HEK293 (cell line): ENCODE results near the gene ANKS6.

Experiments
- GLIS1 ChIP-seq: fragments of 450-650 bp; formaldehyde crosslinking; IDR thresholded peaks from 2 replicates; pipeline ENCODE4 v1.5.1; 2016; ENCODE audit warnings: missing biosample characterization, missing genetic modification characterization
- KLF8 ChIP-seq: fragments of 450-650 bp; formaldehyde crosslinking; IDR thresholded peaks from 2 replicates; pipeline ENCODE4 v1.5.1; 2016; ENCODE audit warnings: missing biosample characterization, missing genetic modification characterization
- MYNN ChIP-seq: fragments of 450-650 bp; formaldehyde crosslinking; IDR thresholded peaks from 2 replicates; pipeline ENCODE4 v1.5.1; 2016; ENCODE audit warnings: missing biosample characterization, missing genetic modification characterization, borderline replicate concordance
- ZBTB7A ChIP-seq: fragments of 450-650 bp; formaldehyde crosslinking; IDR thresholded peaks from 2 replicates; pipeline ENCODE4 v1.5.1; 2016; ENCODE audit warnings: low read depth, missing biosample characterization, missing genetic modification characterization
- ZNF10 ChIP-seq: fragments of 450-650 bp; formaldehyde crosslinking; IDR thresholded peaks from 2 replicates; pipeline ENCODE4 v1.5.1; 2017; ENCODE audit warnings: missing biosample characterization, missing genetic modification characterization
- ZNF211 ChIP-seq: fragments of 450-650 bp; formaldehyde crosslinking; IDR thresholded peaks from 2 replicates; pipeline ENCODE4 v1.5.1; 2016; ENCODE audit warnings: low read depth, missing biosample characterization, missing genetic modification characterization
- ZNF24 ChIP-seq: fragments of 450-650 bp; formaldehyde crosslinking; IDR thresholded peaks from 2 replicates; pipeline ENCODE4 v1.5.1; 2016; ENCODE audit warnings: missing biosample characterization, missing genetic modification characterization
- ZNF274 ChIP-seq, 2 experiments: fragments of 200-500 bp in 1 of 2; fragments of 450-650 bp in 1 of 2; sonication (Bioruptor generic) in 1 of 2; formaldehyde crosslinking in 1 of 2; IDR thresholded peaks; 2 replicates each; pipeline versions ENCODE4 v1.5.1 to v1.6.1; 2014 to 2016; ENCODE audit warnings: borderline replicate concordance in 1 of 2, inconsistent platforms in 1 of 2, low read length in 1 of 2, missing biosample characterization in 1 of 2, missing genetic modification characterization in 1 of 2
- TF ChIP-seq, protein P1 (sequence below): fragments of 450-650 bp; formaldehyde crosslinking; IDR thresholded peaks from 2 replicates; pipeline ENCODE4 v1.5.1; 2016; ENCODE audit warnings: missing biosample characterization, missing genetic modification characterization
- TF ChIP-seq, protein P2 (sequence below): fragments of 450-650 bp; formaldehyde crosslinking; IDR thresholded peaks from 2 replicates; pipeline ENCODE4 v1.5.1; 2016; ENCODE audit warnings: missing biosample characterization, missing genetic modification characterization
- TF ChIP-seq, protein P3 (sequence below): fragments of 450-650 bp; formaldehyde crosslinking; IDR thresholded peaks from 2 replicates; pipeline ENCODE4 v1.5.1; 2016; ENCODE audit warnings: missing biosample characterization, missing genetic modification characterization

DNA sequence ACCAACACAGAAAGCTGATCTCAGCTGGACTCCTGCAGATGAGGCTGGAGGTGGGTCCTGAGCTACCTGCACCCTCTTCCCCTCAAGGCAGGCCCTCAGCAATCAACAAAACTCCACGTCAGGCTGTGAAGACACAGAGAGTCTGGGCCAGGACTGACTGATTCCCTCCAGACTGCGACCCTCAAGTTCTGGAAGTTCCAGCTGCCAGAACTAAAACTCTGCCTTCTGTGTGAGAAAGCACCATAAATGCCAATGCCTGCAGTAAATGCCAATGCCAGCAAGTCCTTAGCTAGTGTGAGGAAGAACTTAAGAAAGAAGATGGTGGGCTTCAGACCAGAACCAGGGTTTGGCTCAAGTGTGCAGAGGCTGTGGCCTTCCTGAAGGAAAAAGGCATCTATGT is 45.1 kb downstream of the ANKS6 start:
- TF ChIP-seq, protein P1, sequence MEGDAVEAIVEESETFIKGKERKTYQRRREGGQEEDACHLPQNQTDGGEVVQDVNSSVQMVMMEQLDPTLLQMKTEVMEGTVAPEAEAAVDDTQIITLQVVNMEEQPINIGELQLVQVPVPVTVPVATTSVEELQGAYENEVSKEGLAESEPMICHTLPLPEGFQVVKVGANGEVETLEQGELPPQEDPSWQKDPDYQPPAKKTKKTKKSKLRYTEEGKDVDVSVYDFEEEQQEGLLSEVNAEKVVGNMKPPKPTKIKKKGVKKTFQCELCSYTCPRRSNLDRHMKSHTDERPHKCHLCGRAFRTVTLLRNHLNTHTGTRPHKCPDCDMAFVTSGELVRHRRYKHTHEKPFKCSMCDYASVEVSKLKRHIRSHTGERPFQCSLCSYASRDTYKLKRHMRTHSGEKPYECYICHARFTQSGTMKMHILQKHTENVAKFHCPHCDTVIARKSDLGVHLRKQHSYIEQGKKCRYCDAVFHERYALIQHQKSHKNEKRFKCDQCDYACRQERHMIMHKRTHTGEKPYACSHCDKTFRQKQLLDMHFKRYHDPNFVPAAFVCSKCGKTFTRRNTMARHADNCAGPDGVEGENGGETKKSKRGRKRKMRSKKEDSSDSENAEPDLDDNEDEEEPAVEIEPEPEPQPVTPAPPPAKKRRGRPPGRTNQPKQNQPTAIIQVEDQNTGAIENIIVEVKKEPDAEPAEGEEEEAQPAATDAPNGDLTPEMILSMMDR: no peak
- TF ChIP-seq, protein P2, sequence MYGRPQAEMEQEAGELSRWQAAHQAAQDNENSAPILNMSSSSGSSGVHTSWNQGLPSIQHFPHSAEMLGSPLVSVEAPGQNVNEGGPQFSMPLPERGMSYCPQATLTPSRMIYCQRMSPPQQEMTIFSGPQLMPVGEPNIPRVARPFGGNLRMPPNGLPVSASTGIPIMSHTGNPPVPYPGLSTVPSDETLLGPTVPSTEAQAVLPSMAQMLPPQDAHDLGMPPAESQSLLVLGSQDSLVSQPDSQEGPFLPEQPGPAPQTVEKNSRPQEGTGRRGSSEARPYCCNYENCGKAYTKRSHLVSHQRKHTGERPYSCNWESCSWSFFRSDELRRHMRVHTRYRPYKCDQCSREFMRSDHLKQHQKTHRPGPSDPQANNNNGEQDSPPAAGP (tag by site-specific recombination): no peak
- TF ChIP-seq MYNN (tag by site-specific recombination): no peak
- no peak for TF ChIP-seq ZNF274 (IDR thresholded peaks at IDR 0.05; ENCODE audit: low read length)
- no peak for TF ChIP-seq ZNF274 (tag by site-specific recombination; IDR thresholded peaks at IDR 0.05; ENCODE audit: borderline replicate concordance)
- no peak for TF ChIP-seq ZBTB7A (tag by site-specific recombination)
- no peak for TF ChIP-seq KLF8
- no peak for TF ChIP-seq ZNF24 (tag by site-specific recombination)
- no peak for TF ChIP-seq ZNF10 (tag by site-specific recombination)
- TF ChIP-seq ZNF211 (tag by site-specific recombination): no peak
- TF ChIP-seq GLIS1 (tag by site-specific recombination): no peak
- TF ChIP-seq, protein P3, sequence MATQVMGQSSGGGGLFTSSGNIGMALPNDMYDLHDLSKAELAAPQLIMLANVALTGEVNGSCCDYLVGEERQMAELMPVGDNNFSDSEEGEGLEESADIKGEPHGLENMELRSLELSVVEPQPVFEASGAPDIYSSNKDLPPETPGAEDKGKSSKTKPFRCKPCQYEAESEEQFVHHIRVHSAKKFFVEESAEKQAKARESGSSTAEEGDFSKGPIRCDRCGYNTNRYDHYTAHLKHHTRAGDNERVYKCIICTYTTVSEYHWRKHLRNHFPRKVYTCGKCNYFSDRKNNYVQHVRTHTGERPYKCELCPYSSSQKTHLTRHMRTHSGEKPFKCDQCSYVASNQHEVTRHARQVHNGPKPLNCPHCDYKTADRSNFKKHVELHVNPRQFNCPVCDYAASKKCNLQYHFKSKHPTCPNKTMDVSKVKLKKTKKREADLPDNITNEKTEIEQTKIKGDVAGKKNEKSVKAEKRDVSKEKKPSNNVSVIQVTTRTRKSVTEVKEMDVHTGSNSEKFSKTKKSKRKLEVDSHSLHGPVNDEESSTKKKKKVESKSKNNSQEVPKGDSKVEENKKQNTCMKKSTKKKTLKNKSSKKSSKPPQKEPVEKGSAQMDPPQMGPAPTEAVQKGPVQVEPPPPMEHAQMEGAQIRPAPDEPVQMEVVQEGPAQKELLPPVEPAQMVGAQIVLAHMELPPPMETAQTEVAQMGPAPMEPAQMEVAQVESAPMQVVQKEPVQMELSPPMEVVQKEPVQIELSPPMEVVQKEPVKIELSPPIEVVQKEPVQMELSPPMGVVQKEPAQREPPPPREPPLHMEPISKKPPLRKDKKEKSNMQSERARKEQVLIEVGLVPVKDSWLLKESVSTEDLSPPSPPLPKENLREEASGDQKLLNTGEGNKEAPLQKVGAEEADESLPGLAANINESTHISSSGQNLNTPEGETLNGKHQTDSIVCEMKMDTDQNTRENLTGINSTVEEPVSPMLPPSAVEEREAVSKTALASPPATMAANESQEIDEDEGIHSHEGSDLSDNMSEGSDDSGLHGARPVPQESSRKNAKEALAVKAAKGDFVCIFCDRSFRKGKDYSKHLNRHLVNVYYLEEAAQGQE (tag by site-specific recombination): no peak
